Right ventricle myocardium superior (tissue), 1 donor: ENCODE results near the gene MED6. TPM values are rescaled to one million over a fixed set of nuclear protein-coding genes. Genes with fewer than 3 reads are reported as not detected.

ENCODE experiments used
- total RNA-seq: library from RNA; stranded (reverse); fragmentation: NEBNext Ultra II Directional; extraction: Animal tissue kit (Norgen Biotek cat#: 25700); gene quantifications from one replicate; pipeline ENCODE4 v1.2.1, GENCODE V29; 2021
- donor health status: DM: no; HTN: yes; CAD: no; lungs with severe emphysema.

Gene MED6
- total RNA-seq, 1 donor from 2014 or later = 17.7 TPM

Other genes starting within 250 kb of the MED6 start
- 26.5 TPM for gene COX16, start 241.0 kb downstream of the MED6 start, total RNA-seq
- 54.8 TPM for gene SYNJ2BP, start 183.6 kb downstream of the MED6 start, total RNA-seq
- gene ADAM21, start 148.5 kb downstream of the MED6 start, total RNA-seq = 0.48 TPM
- gene ADAM20, start 65.7 kb downstream of the MED6 start, total RNA-seq = 0.40 TPM
- 0.91 TPM for gene TTC9, start 41.3 kb upstream of the MED6 start, total RNA-seq
- gene MAP3K9, start 208.9 kb upstream of the MED6 start, total RNA-seq = 1.4 TPM